ENCODE measurements around the gene TRPT1. TPM values are rescaled to one million over a fixed set of nuclear protein-coding genes. Genes with fewer than 3 reads are reported as not detected.

Gene TRPT1
- total and polyA plus RNA-seq, 9 of the 15 experiments (the other 6 are each of a cell fraction or from before 2014, with no cell fraction given): 4.6 to 41.7 (median 23.1) TPM

GRCh38 chr11:64224151-64224890 lies 1.7 kb downstream of the TRPT1 start (continued):
- TF ChIP-seq, protein P1, sequence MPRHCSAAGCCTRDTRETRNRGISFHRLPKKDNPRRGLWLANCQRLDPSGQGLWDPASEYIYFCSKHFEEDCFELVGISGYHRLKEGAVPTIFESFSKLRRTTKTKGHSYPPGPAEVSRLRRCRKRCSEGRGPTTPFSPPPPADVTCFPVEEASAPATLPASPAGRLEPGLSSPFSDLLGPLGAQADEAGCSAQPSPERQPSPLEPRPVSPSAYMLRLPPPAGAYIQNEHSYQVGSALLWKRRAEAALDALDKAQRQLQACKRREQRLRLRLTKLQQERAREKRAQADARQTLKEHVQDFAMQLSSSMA (CRISPR knock-in tag; IDR thresholded peaks at IDR 0.05): 0 out of 2 replicates have a peak, but pooled peaks have one; percentile 26
- TF ChIP-seq EP300 (IDR thresholded peaks at IDR 0.05; ENCODE audit: low read length) (no peak), MYC (IDR thresholded peaks at IDR 0.05; ENCODE audit: low read depth, low read length) (no peak), MYC (CRISPR knock-in tag; IDR thresholded peaks at IDR 0.05; ENCODE audit: borderline replicate concordance, low read depth) (no peak)

GRCh38 chr11:64223001-64223651 lies 2.9 kb downstream of the TRPT1 start:
- no peak overlapping the region; the same call in 2 of the 3 replicates for H3K27ac ChIP-seq (ENCODE audit: extremely low read depth, low read depth, low read length)
- POLR2A ChIA-PET: interaction anchor here (0.8 to 6.3 kb wide), 8 partner anchors 8 to 37 kb away, joined by 3 to 77 read pairs (median 4); partner anchors contain the start of genes FERMT3 and STIP1
- H4K20me1 ChIP-seq (replicated peaks; ENCODE audit: control insufficient read depth, insufficient read depth, low read length): no peaks in the 10 kb centered on the region
- WGBS (ENCODE audit: insufficient coverage, low coverage, missing lambda C conversion rate): 92% methylated on average over 21 of the region's 24 CpGs
- peak overlapping the region in 1 of 2 experiments; percentile 53; a peak in 2 of 4 replicates for H3K9ac ChIP-seq (ENCODE audit: insufficient read depth in 1 of 2, low read depth in 2 of 2, low read length in 2 of 2)
- H2AFZ ChIP-seq (ENCODE audit: low read depth, low read length): no peak overlapping the region
- H3K9me1 ChIP-seq (ENCODE audit: control insufficient read depth, insufficient read depth, low read length): peaks cover 5% of the 10 kb centered on the region
- CTCF ChIA-PET (ENCODE audit: low intra/inter-chr PET ratio): no interaction called here
- intact Hi-C loops (cut with micrococcal nuclease): no loop called here
- DNase-seq (ENCODE audit: extremely low read depth in 1 of 4, low spot score in 3 of 4) (no peak), ATAC-seq (no peak), FAIRE-seq (no peak)
- BruUV-seq (replicated peaks): TSS peak; percentile 30
- peaks cover 0 to 62% of the 10 kb centered on the region in 2 experiments; a peak in 3 of 5 replicates for H3K4me1 ChIP-seq (replicated peaks in 1 of 2; ENCODE audit: control insufficient read depth in 2 of 2, insufficient read depth in 2 of 2, low read length in 2 of 2)
- in situ Hi-C loops (cut with MboI): no loop called here
- no peaks in the 10 kb centered on the region for H3K27me3 ChIP-seq (ENCODE audit: control insufficient read depth in 2 of 2, insufficient read depth in 2 of 2, low read length in 2 of 2)
- H3K4me2 ChIP-seq (ENCODE audit: insufficient read depth, low read length): no peak overlapping the region
- peaks cover 30% of the 10 kb centered on the region for H3K79me2 ChIP-seq (ENCODE audit: control insufficient read depth, insufficient read depth, low read length)
- H3K9me3 ChIP-seq (replicated peaks; ENCODE audit: control insufficient read depth, insufficient read depth, low read depth, low read length): no peaks in the 10 kb centered on the region
- H3K4me3 ChIP-seq: no peak overlapping the region
- peaks cover 61% of the 10 kb centered on the region for H3K36me3 ChIP-seq (ENCODE audit: control insufficient read depth, insufficient read depth, low read length)
- TF ChIP-seq POLR2A (conservative IDR thresholded peaks at IDR 0.05) (peak; percentile 71), POLR2AphosphoS2 (IDR thresholded peaks at IDR 0.05; ENCODE audit: low read length) (0 out of 2 replicates have a peak, but pooled peaks have one; percentile 14), CBX5 (IDR thresholded peaks at IDR 0.05; ENCODE audit: borderline replicate concordance, low read depth) (no peak), ZNF174 (CRISPR knock-in tag; IDR thresholded peaks at IDR 0.05) (no peak), DIDO1 (tag; IDR thresholded peaks at IDR 0.05; ENCODE audit: low read depth) (no peak), ZBTB34 (CRISPR knock-in tag; IDR thresholded peaks at IDR 0.05) (no peak), ZNF699 (CRISPR knock-in tag; IDR thresholded peaks at IDR 0.05; ENCODE audit: insufficient replicate concordance) (no peak), NR3C1 (CRISPR knock-in tag; IDR thresholded peaks at IDR 0.05) (no peak), RBFOX2 (IDR thresholded peaks at IDR 0.05; ENCODE audit: low read depth, low read length) (peak; percentile 67), SUPT5H (IDR thresholded peaks at IDR 0.05) (peak; percentile 57), POLR2G (IDR thresholded peaks at IDR 0.05; ENCODE audit: low read depth, low read length) (peak; percentile 83), ZNF444 (CRISPR knock-in tag; IDR thresholded peaks at IDR 0.05) (no peak), TFAP4 (CRISPR knock-in tag; IDR thresholded peaks at IDR 0.05; ENCODE audit: borderline replicate concordance) (0 out of 2 replicates have a peak, but pooled peaks have one; percentile 30), POLR2AphosphoS5 (IDR thresholded peaks at IDR 0.05; ENCODE audit: control insufficient read depth, insufficient read depth, low read depth, low read length) (0 out of 2 replicates have a peak, but pooled peaks have one; percentile 12)
